ENCODE measurements around the gene RASL10B.
A peak's percentile ranks its signal among the peaks of the same experiment; 100 is the strongest.

The RASL10B gene

GRCh38 chr17:35763767-35764122 is 32.3 kb downstream of the RASL10B start:
- DNase-seq (ENCODE audit: extremely low read depth in 1 of 2, low read depth in 1 of 2), result no peak

GRCh38 chr17:35764123-35764991 is 32.9 kb downstream of the RASL10B start:
- DNase-seq (ENCODE audit: extremely low read depth in 1 of 2, low read depth in 1 of 2), result peak; percentile 77 to 84

GRCh38 chr17:35765086-35765710 is 33.8 kb downstream of the RASL10B start:
- no peak for DNase-seq (ENCODE audit: extremely low read depth in 1 of 2, low read depth in 1 of 2)

GRCh38 chr17:35765756-35766488 is 34.5 kb downstream of the RASL10B start:
- DNase-seq (ENCODE audit: extremely low read depth in 1 of 2, low read depth in 1 of 2), result no peak

GRCh38 chr17:35766489-35766877 is 35.0 kb downstream of the RASL10B start:
- DNase-seq (ENCODE audit: extremely low read depth in 1 of 2, low read depth in 1 of 2), result no peak

- DNase-seq (ENCODE audit: extremely low read depth in 1 of 2, low read depth in 1 of 2), result no peak
These were observed 35.6 kb downstream of the RASL10B start for GRCh38 chr17:35766903-35767510.

GRCh38 chr17:35768797-35769196 is 37.4 kb downstream of the RASL10B start:
- DNase-seq (ENCODE audit: extremely low read depth in 1 of 2, low read depth in 1 of 2), result no peak

GRCh38 chr17:35769895-35770486 is 38.6 kb downstream of the RASL10B start:
- no peak for DNase-seq (ENCODE audit: extremely low read depth in 1 of 2, low read depth in 1 of 2)

- no peak for DNase-seq (ENCODE audit: extremely low read depth in 1 of 2, low read depth in 1 of 2)
These were observed 41.7 kb downstream of the RASL10B start for GRCh38 chr17:35773129-35773528.

GRCh38 chr17:35773679-35774425 is 42.4 kb downstream of the RASL10B start:
- DNase-seq (ENCODE audit: extremely low read depth in 1 of 2, low read depth in 1 of 2), result no peak

- DNase-seq (ENCODE audit: extremely low read depth in 1 of 2, low read depth in 1 of 2), result no peak
These were observed 43.1 kb downstream of the RASL10B start for GRCh38 chr17:35774499-35774898.

GRCh38 chr17:35775039-35775438 is 43.6 kb downstream of the RASL10B start:
- DNase-seq (ENCODE audit: extremely low read depth in 1 of 2, low read depth in 1 of 2), result no peak

GRCh38 chr17:35775583-35775982 is 44.1 kb downstream of the RASL10B start:
- DNase-seq (ENCODE audit: extremely low read depth in 1 of 2, low read depth in 1 of 2), result no peak

- DNase-seq (ENCODE audit: extremely low read depth in 1 of 2, low read depth in 1 of 2), result no peak
These were observed 47.3 kb downstream of the RASL10B start for GRCh38 chr17:35778641-35779196.

- no peak for DNase-seq (ENCODE audit: extremely low read depth in 1 of 2, low read depth in 1 of 2)
These were observed 49.5 kb downstream of the RASL10B start for GRCh38 chr17:35780950-35781349.

GRCh38 chr17:35784895-35785294 is 53.5 kb downstream of the RASL10B start:
- no peak for DNase-seq (ENCODE audit: extremely low read depth in 1 of 2, low read depth in 1 of 2)

GRCh38 chr17:35786941-35787432 is 55.5 kb downstream of the RASL10B start:
- DNase-seq (ENCODE audit: extremely low read depth in 1 of 2, low read depth in 1 of 2), result no peak

GRCh38 chr17:35788477-35789368 is 57.3 kb downstream of the RASL10B start:
- DNase-seq (ENCODE audit: extremely low read depth in 1 of 2, low read depth in 1 of 2), result no peak

GRCh38 chr17:35790841-35791240 is 59.4 kb downstream of the RASL10B start:
- DNase-seq (ENCODE audit: extremely low read depth in 1 of 2, low read depth in 1 of 2), result no peak
